ENCODE measurements around the gene IL13.

GRCh38 chr5:132662004-132662401 is 4.0 kb downstream of the IL13 start:
- TF ChIP-seq CTCF (IDR thresholded peaks at IDR 0.05) (no peak), POLR2A (IDR thresholded peaks at IDR 0.05) (no peak)

Measured in lower leg skin (tissue), 3 donors.